ENCODE results near the gene KLF9. TPM values are rescaled to one million over a fixed set of nuclear protein-coding genes. Genes with fewer than 3 reads are reported as not detected.

Gene KLF9
- total RNA-seq, 2 experiments from 2014 or later: 132 to 135 TPM

DNA sequence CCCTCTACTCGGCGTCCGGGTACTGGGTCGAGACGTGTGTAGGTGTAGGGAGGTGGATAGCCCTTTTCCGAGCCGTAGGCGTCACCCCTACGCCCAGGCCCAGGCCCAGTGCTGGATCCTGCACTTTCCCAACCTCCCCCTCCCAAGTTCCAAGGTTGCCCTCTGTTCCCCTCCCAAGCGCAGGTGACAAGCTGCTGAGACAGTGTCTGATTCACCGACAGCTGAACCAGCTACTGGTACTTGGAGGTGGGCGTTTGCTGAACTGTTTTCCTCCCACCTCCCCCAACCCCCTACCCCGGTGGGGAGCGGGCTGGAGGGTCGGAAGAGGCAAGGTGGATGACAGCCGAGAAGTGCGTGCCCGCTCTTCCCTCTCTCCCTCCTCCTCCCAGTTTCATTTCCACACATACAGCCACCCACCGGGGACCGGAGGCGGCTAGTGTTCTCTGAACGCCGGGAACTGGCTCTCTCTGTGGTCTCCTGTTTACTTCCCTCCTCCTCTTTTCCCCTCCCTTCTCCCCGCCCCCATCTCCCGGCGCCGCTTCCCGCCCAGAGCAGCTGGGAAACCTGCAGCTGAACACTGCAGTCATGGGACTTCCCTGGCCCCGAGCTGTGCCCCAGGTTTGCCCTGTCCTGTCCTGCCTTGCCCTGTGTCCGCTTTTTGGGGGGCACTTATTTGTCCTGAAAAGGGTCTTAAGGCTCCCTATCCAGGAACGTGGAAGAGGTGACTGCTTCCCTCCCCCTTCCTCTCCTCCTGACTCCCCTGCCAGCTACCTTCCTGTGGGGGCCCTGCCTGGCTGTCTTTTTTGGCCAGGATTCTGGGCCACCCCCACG lies 6.2 kb upstream of the KLF9 start:
- Histone ChIP-seq H3K4me1 (ENCODE audit: insufficient read depth, low read length) (peaks cover 45% of the 10 kb centered on the region), H3K27ac (ENCODE audit: low read depth in 1 of 2, low read length in 2 of 2) (peak overlapping the region; percentile 94 to 98), H3K36me3 (ENCODE audit: insufficient read depth, low read length) (no peaks in the 10 kb centered on the region), H3K9me3 (ENCODE audit: control insufficient read depth in 1 of 2, insufficient read depth in 1 of 2, low read length in 2 of 2) (no peaks in the 10 kb centered on the region), H3K4me3 (ENCODE audit: low read length) (peak overlapping the region; percentile 70), H3K27me3 (ENCODE audit: control insufficient read depth in 1 of 2, insufficient read depth in 2 of 2, low read length in 2 of 2) (no peaks in the 10 kb centered on the region)
- DNase-seq (peak in 11 of 14 experiments; percentile 19 to 71 (median 41)), ATAC-seq (ENCODE audit: poor library complexity) (no peak)
- intact Hi-C loops (cut with DNase I, micrococcal nuclease): loop anchor here (1.0 to 10.0 kb wide), 4 partner anchors 8 to 1264 kb away; no protein-coding TSS in a partner anchor
- H3K36me3 Mint-ChIP-seq (ENCODE audit: low read depth): peaks cover 13% of the 10 kb centered on the region
- POLR2A ChIA-PET: interaction anchor here (0.6 to 5.3 kb wide), 24 partner anchors 9 to 181 kb away, joined by 3 to 76 read pairs (median 5); partner anchors contain the start of gene SMC5
- H3K4me3 Mint-ChIP-seq: peak overlapping the region; percentile 97
- TF ChIP-seq CTCF (IDR thresholded peaks at IDR 0.05): no peak
- CTCF ChIA-PET: interaction anchor here (1.1 to 2.2 kb wide), 2 partner anchors 15 to 49 kb away, joined by 3 to 7 read pairs; no protein-coding TSS in a partner anchor
- peaks cover 53% of the 10 kb centered on the region for H3K4me1 Mint-ChIP-seq (ENCODE audit: low read depth)
- no peaks in the 10 kb centered on the region for H3K27me3 Mint-ChIP-seq
- peak overlapping the region; percentile 100 for H3K27ac Mint-ChIP-seq
- no peaks in the 10 kb centered on the region for H3K9me3 Mint-ChIP-seq

- peak; percentile 77 to 94 (median 85) for DNase-seq
- H3K27me3 Mint-ChIP-seq: no peaks in the 10 kb centered on the region
- H3K27ac Mint-ChIP-seq: peak overlapping the region; percentile 100
- H3K4me3 Mint-ChIP-seq: peak overlapping the region; percentile 97
- peak; percentile 55 for ATAC-seq (ENCODE audit: poor library complexity)
- CTCF ChIA-PET: interaction anchor here (0.6 to 2.7 kb wide), 4 partner anchors 9 to 183 kb away, joined by 3 to 7 read pairs (median 4); no protein-coding TSS in a partner anchor
- Histone ChIP-seq H3K9me3 (ENCODE audit: control insufficient read depth in 1 of 2, insufficient read depth in 1 of 2, low read length in 2 of 2) (no peaks in the 10 kb centered on the region), H3K4me3 (ENCODE audit: low read length) (peak overlapping the region; percentile 70), H3K27me3 (ENCODE audit: control insufficient read depth in 1 of 2, insufficient read depth in 2 of 2, low read length in 2 of 2) (no peaks in the 10 kb centered on the region), H3K4me1 (ENCODE audit: insufficient read depth, low read length) (peaks cover 49% of the 10 kb centered on the region), H3K27ac (ENCODE audit: low read depth in 1 of 2, low read length in 2 of 2) (peak overlapping the region; percentile 94 to 98), H3K36me3 (ENCODE audit: insufficient read depth, low read length) (no peaks in the 10 kb centered on the region)
- intact Hi-C loops (cut with DNase I, micrococcal nuclease): loop anchor here (1.0 to 10.0 kb wide), 8 partner anchors 7 to 1945 kb away; partner anchors contain the start of gene ZFAND5 (in 2 of the 2)
- no peaks in the 10 kb centered on the region for H3K9me3 Mint-ChIP-seq
- peaks cover 55% of the 10 kb centered on the region for H3K4me1 Mint-ChIP-seq (ENCODE audit: low read depth)
- POLR2A ChIA-PET: interaction anchor here (0.8 to 5.3 kb wide), 31 partner anchors 8 to 1945 kb away, joined by 3 to 76 read pairs (median 6); partner anchors contain the start of genes SMC5 and ZFAND5
- peaks cover 13% of the 10 kb centered on the region for H3K36me3 Mint-ChIP-seq (ENCODE audit: low read depth)
- no peak for TF ChIP-seq CTCF (IDR thresholded peaks at IDR 0.05)
Measured at GRCh38 chr9:70419556-70420440, 5.3 kb upstream of the KLF9 start.
